H1 (cell line): Measurements from ENCODE around the gene DNAH10. TPM values are rescaled to one million over a fixed set of nuclear protein-coding genes. Genes with fewer than 3 reads are reported as not detected.

ENCODE experiments used
- CTCF ChIA-PET: fragments of 300-600 bp; sonication (Branson Sonifier 250); formaldehyde crosslinking; loops from one replicate; lab custom pipeline; 2021; ENCODE audit not compliant: partially characterized antibody; lab: Charles Lee
- POLR2A ChIA-PET: fragments of 300-600 bp; sonication (Branson Sonifier 250); formaldehyde crosslinking; loops from one replicate; lab custom pipeline; 2021; ENCODE audit warnings: inconsistent platforms; ENCODE audit not compliant: partially characterized antibody; lab: Charles Lee
- DNase-seq, 2 experiments: peaks; one replicate each; pipeline versions ENCODE4 v3.0.0 to v3.0.0-alpha.2; 2010 to 2022; ENCODE audit warnings: low spot score in 2 of 2, low read depth in 1 of 2, mixed read lengths in 1 of 2
- FAIRE-seq: peaks from 2 replicates; lab custom pipeline; 2011; peaks lifted over from hg19 to GRCh38; lab: Jason Lieb, UNC
- H2AFZ ChIP-seq: 2 replicates; pipeline ENCODE4 v1.8.1; 2012; ENCODE audit warnings: low read length, inconsistent platforms
- H2AK5ac ChIP-seq: 2 replicates; pipeline ENCODE4 v1.6.1; 2013; ENCODE audit warnings: low read depth, low read length
- H2BK120ac ChIP-seq: replicated peaks from 2 replicates; pipeline ENCODE3; 2013; ENCODE audit warnings: low read depth, low read length, inconsistent platforms
- H2BK12ac ChIP-seq: 2 replicates; pipeline ENCODE4 v1.6.1; 2013; ENCODE audit warnings: low read depth, low read length
- H2BK15ac ChIP-seq: 2 replicates; pipeline ENCODE4 v1.6.1; 2013; ENCODE audit warnings: low read length
- H2BK20ac ChIP-seq: 2 replicates; pipeline ENCODE4 v1.6.1; 2013; ENCODE audit warnings: low read length
- H2BK5ac ChIP-seq: 2 replicates; pipeline ENCODE4 v1.6.1; 2013; ENCODE audit warnings: low read depth, low read length
- H3K14ac ChIP-seq: 2 replicates; pipeline ENCODE4 v1.6.1; 2013; ENCODE audit warnings: inconsistent platforms; ENCODE audit not compliant: insufficient read length
- H3K18ac ChIP-seq: 2 replicates; pipeline ENCODE4 v1.6.1; 2013; ENCODE audit warnings: low read length; ENCODE audit errors: extremely low read depth
- H3K23ac ChIP-seq: 2 replicates; pipeline ENCODE4 v1.6.1; 2013; ENCODE audit warnings: inconsistent platforms; ENCODE audit not compliant: insufficient read length
- H3K23me2 ChIP-seq: 2 replicates; pipeline ENCODE4 v1.6.1; 2013; ENCODE audit warnings: low read depth, low read length
- H3K27ac ChIP-seq: 2 replicates; pipeline ENCODE4 v1.6.1; 2011; ENCODE audit warnings: low read depth, low read length, inconsistent platforms
- H3K27me3 ChIP-seq, 4 experiments: replicated peaks in 1 of 4; 1 replicate in 1 of 4; 2 replicates in 3 of 4; pipeline versions ENCODE4 v1.6.1 to v1.8.1; 2011 to 2013; ENCODE audit warnings: low read length in 3 of 4, mild to moderate bottlenecking in 3 of 4, inconsistent platforms in 2 of 4, mixed read lengths in 2 of 4, moderate library complexity in 1 of 4; ENCODE audit not compliant: control insufficient read depth in 3 of 4, insufficient read depth in 3 of 4; ENCODE audit errors: extremely low read depth in 1 of 4
- H3K36me3 ChIP-seq, 4 experiments: 2 replicates each; pipeline versions ENCODE4 v1.6.1 to v1.8.1; 2011 to 2013; ENCODE audit warnings: mild to moderate bottlenecking in 4 of 4, low read length in 3 of 4, moderate library complexity in 2 of 4, control low read depth in 1 of 4, inconsistent platforms in 1 of 4; ENCODE audit not compliant: insufficient read depth in 4 of 4, control insufficient read depth in 2 of 4
- H3K4ac ChIP-seq: replicated peaks from 2 replicates; pipeline ENCODE3; 2013; ENCODE audit warnings: low read length, low read depth, mixed read lengths, inconsistent platforms; ENCODE audit not compliant: insufficient read length
- H3K4me1 ChIP-seq, 4 experiments: replicated peaks in 1 of 4; 1 replicate in 1 of 4; 2 replicates in 3 of 4; pipeline versions ENCODE4 v1.6.1 to v1.8.1; 2011 to 2013; ENCODE audit warnings: low read length in 3 of 4, inconsistent platforms in 2 of 4, mixed read lengths in 1 of 4; ENCODE audit not compliant: insufficient read depth in 4 of 4, control insufficient read depth in 3 of 4
- H3K4me2 ChIP-seq, 2 experiments: 2 replicates each; pipeline versions ENCODE4 v1.6.1 to v1.8.1; 2011 to 2013; ENCODE audit warnings: low read depth in 2 of 2, low read length in 2 of 2, control low read depth in 1 of 2, inconsistent platforms in 1 of 2, mild to moderate bottlenecking in 1 of 2; ENCODE audit not compliant: insufficient read depth in 1 of 2
- H3K4me3 ChIP-seq, 4 experiments: fragments of 200-600, 300-600 bp in 1 of 4; sonication (generic), shearing (Covaris generic), sonication (Bioruptor Twin) in 1 of 4; 2 replicates each; pipeline versions ENCODE4 v1.5.1 to v1.8.1; 2011 to 2016; ENCODE audit warnings: low read length in 4 of 4, low read depth in 3 of 4, control low read depth in 2 of 4, inconsistent platforms in 2 of 4, mild to moderate bottlenecking in 2 of 4, mixed read lengths in 1 of 4, moderate library complexity in 1 of 4; ENCODE audit not compliant: insufficient read depth in 2 of 4; ENCODE audit errors: extremely low read depth in 1 of 4
- H3K56ac ChIP-seq: replicated peaks from 2 replicates; pipeline ENCODE3; 2013; ENCODE audit warnings: low read depth, mild to moderate bottlenecking, mixed read lengths, low read length, inconsistent platforms; ENCODE audit not compliant: insufficient read length
- H3K79me1 ChIP-seq: 2 replicates; pipeline ENCODE4 v1.6.1; 2013; ENCODE audit warnings: low read depth, low read length, control low read depth
- H3K79me2 ChIP-seq, 2 experiments: 2 replicates each; pipeline versions ENCODE4 v1.6.1 to v1.8.1; 2012 to 2013; ENCODE audit warnings: low read length in 2 of 2, mild to moderate bottlenecking in 2 of 2, inconsistent platforms in 1 of 2; ENCODE audit not compliant: insufficient read depth in 2 of 2, control insufficient read depth in 1 of 2
- H3K9ac ChIP-seq, 4 experiments: replicated peaks in 1 of 4; 1 replicate in 1 of 4; 2 replicates in 3 of 4; pipeline versions ENCODE4 v1.6.1 to v1.8.1; 2011 to 2013; ENCODE audit warnings: low read depth in 3 of 4, low read length in 3 of 4, control low read depth in 2 of 4, mild to moderate bottlenecking in 2 of 4, moderate library complexity in 2 of 4, inconsistent platforms in 1 of 4; ENCODE audit errors: extremely low read depth in 1 of 4
- H3K9me3 ChIP-seq, 2 experiments: 2 replicates each; pipeline versions ENCODE4 v1.6.1 to v1.8.1; 2012 to 2013; ENCODE audit warnings: mild to moderate bottlenecking in 2 of 2, moderate library complexity in 2 of 2, control low read depth in 1 of 2, inconsistent platforms in 1 of 2, low read depth in 1 of 2, low read length in 1 of 2, mixed read lengths in 1 of 2; ENCODE audit not compliant: insufficient read depth in 2 of 2
- H4K20me1 ChIP-seq, 2 experiments: replicated peaks in 1 of 2; 2 replicates each; pipeline versions ENCODE3 to v1.8.1; 2011 to 2013; ENCODE audit warnings: inconsistent platforms in 2 of 2, low read length in 2 of 2, mild to moderate bottlenecking in 1 of 2; ENCODE audit not compliant: insufficient read depth in 2 of 2, control insufficient read depth in 1 of 2
- H4K5ac ChIP-seq: 2 replicates; pipeline ENCODE4 v1.6.1; 2013; ENCODE audit warnings: low read length, low read depth, mixed read lengths, inconsistent platforms; ENCODE audit not compliant: insufficient read length
- H4K8ac ChIP-seq: 2 replicates; pipeline ENCODE4 v1.8.0; 2013; ENCODE audit warnings: mild to moderate bottlenecking, moderate library complexity, low read length, inconsistent platforms; ENCODE audit not compliant: insufficient read depth; ENCODE audit errors: extremely low read depth
- H4K91ac ChIP-seq: replicated peaks from 2 replicates; pipeline ENCODE3; 2013; ENCODE audit warnings: low read length, mixed read lengths, inconsistent platforms; ENCODE audit not compliant: insufficient read length
- CHD1 ChIP-seq: IDR thresholded peaks from 2 replicates; pipeline ENCODE4 v1.6.1; 2012; ENCODE audit warnings: low read depth, low read length, improper control_type of control experiment
- EZH2 ChIP-seq: fragments of 200-600 bp; sonication (generic); IDR thresholded peaks from 2 replicates; pipeline ENCODE4 v1.7.1; 2012; ENCODE audit warnings: low read depth, mild to moderate bottlenecking, moderate library complexity, low read length, inconsistent platforms; ENCODE audit not compliant: severe bottlenecking
- FOSL1 ChIP-seq: IDR thresholded peaks from 2 replicates; pipeline ENCODE4 v1.6.1; 2011; ENCODE audit warnings: mild to moderate bottlenecking, low read depth, low read length, moderate library complexity; ENCODE audit not compliant: insufficient read depth
- WGBS, 2 experiments: shearing (Covaris generic) in 1 of 2; methylation state at CpG; one replicate each; pipeline versions ENCODE4 v1.1.6 to v1.1.7; 2013 to 2015; ENCODE audit warnings: low lambda C conversion rate in 2 of 2, mixed read lengths in 2 of 2, inconsistent platforms in 1 of 2, low coverage in 1 of 2, missing lambda C conversion rate in 1 of 2; ENCODE audit not compliant: insufficient replicate concordance in 2 of 2, insufficient coverage in 1 of 2, insufficient read length in 1 of 2; ENCODE audit errors: extremely low coverage in 1 of 2, missing lambda C conversion rate in 1 of 2; 5-methylcytosine and 5-hydroxymethylcytosine counted together
- polyA plus RNA-seq, 7 experiments: library from polyadenylated mRNA; depleted of rRNA in 3 of 7; stranded (reverse) in 5 of 7; unstranded in 2 of 7; fragments of >200 nt in 5 of 7; fragments of 200-250 nt in 2 of 7; gene quantifications; 1 replicate in 5 of 7; 2 replicates in 1 of 7; 4 replicates in 1 of 7; pipeline versions ENCODE4 v1.2.1 to v1.2.3, GENCODE V29; 2011 to 2013; ENCODE audit warnings: missing spikeins in 2 of 7, mixed read lengths in 2 of 7
- total RNA-seq: library from RNA; stranded (reverse); fragmentation: NEBNext Ultra II Directional; extraction: Animal tissue kit (Norgen Biotek cat#: 25700); gene quantifications from 2 replicates; pipeline ENCODE4 v1.2.1, GENCODE V29; 2021

Gene DNAH10
- total and polyA plus RNA-seq, 2 of the 8 experiments (the other 6 are each of a cell fraction or from before 2014, with no cell fraction given) = 0.02 to 0.24 TPM

DNA sequence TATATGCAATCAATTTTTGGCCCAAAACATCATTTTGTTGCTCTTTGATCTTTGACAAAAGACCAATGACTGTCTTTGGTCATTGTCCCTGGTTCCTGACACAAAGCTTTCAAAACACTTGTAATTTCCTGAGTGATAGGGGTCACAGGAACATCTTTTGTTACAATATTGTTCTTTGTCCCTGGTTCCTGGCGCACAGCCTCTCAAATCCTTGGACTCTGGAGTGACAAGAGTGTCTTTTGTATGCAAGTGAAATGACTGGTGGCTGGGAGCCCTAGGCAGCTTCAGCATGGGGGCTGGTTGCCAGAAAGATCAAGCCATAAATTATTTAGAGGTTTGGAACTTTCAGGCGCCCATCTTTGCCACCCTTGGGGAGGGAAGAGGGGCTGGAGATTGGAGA is 53.9 kb downstream of the DNAH10 start:
- no peak overlapping the region for H2BK20ac ChIP-seq
- H3K56ac ChIP-seq = no peak overlapping the region
- H4K91ac ChIP-seq = no peak overlapping the region
- no peaks in the 10 kb centered on the region for H3K23me2 ChIP-seq
- no peaks in the 10 kb centered on the region for H3K79me2 ChIP-seq
- H3K79me1 ChIP-seq = no peaks in the 10 kb centered on the region
- H3K9me3 ChIP-seq = peaks cover 3 to 6% of the 10 kb centered on the region in 2 experiments; a peak in 3 of 4 replicates
- TF ChIP-seq FOSL1 (no peak), CHD1 (no peak), EZH2 (no peak)
- DNase-seq (no peak), FAIRE-seq (no peak)
- no peaks in the 10 kb centered on the region for H3K27me3 ChIP-seq
- H2BK12ac ChIP-seq = no peak overlapping the region
- no peak overlapping the region for H3K23ac ChIP-seq
- H2BK15ac ChIP-seq = no peak overlapping the region
- H4K8ac ChIP-seq = no peak overlapping the region
- H3K9ac ChIP-seq = no peak overlapping the region
- no peak overlapping the region for H3K4me2 ChIP-seq
- no peak overlapping the region for H3K4me3 ChIP-seq
- H2BK5ac ChIP-seq = no peak overlapping the region
- no peak overlapping the region for H2AK5ac ChIP-seq
- no peak overlapping the region for H3K27ac ChIP-seq
- 85% methylated on average over 2 of the region's 2 CpGs; no CpG with 5 or more reads in 1 of the 2 experiments for WGBS, 2 experiments
- no peak overlapping the region for H3K14ac ChIP-seq
- H2AFZ ChIP-seq = no peak overlapping the region
- ChIA-PET CTCF (interaction anchor here (0.6 to 1.5 kb wide), 2 partner anchors 11 to 14 kb away, joined by 3 to 4 read pairs; no protein-coding TSS in a partner anchor), POLR2A (no interaction called here)
- H3K4ac ChIP-seq = no peak overlapping the region
- no peak overlapping the region for H3K18ac ChIP-seq
- no peak overlapping the region for H2BK120ac ChIP-seq
- H4K5ac ChIP-seq = no peak overlapping the region
- H3K4me1 ChIP-seq = no peaks in the 10 kb centered on the region
- no peaks in the 10 kb centered on the region for H4K20me1 ChIP-seq
- H3K36me3 ChIP-seq = no peaks in the 10 kb centered on the region
